ENCODE measurements around the gene KIF5A. TPM values are rescaled to one million over a fixed set of nuclear protein-coding genes. Genes with fewer than 3 reads are reported as not detected.

Gene KIF5A
- total and polyA plus RNA-seq, 2 donors (not counting 3 experiments of a cell fraction or from before 2014, with no cell fraction given), result 0.07 to 0.35 TPM

- intact Hi-C loops (cut with micrococcal nuclease) (no loop called here), dilution Hi-C loops (cut with MboI; ENCODE audit: extremely low pct_ligation_motif_present, low sequenced_read_pairs) (no loop called here)
- no peak overlapping the region for H3K4me2 ChIP-seq (ENCODE audit: insufficient read depth, low read length)
- no peak overlapping the region for H3K4me3 ChIP-seq (replicated peaks in 1 of 3; ENCODE audit: insufficient read depth in 1 of 3, low read depth in 1 of 3, low read length in 3 of 3)
- no peaks in the 10 kb centered on the region for H4K20me1 ChIP-seq (replicated peaks; ENCODE audit: control insufficient read depth, extremely low read depth, insufficient read depth, low read length)
- no peak overlapping the region for H3K9ac ChIP-seq (replicated peaks; ENCODE audit: extremely low read depth, insufficient read depth, low read length)
- ChIA-PET POLR2A (no interaction called here), CTCF (interaction anchor here (0.7 to 6.0 kb wide), 25 partner anchors 9 to 265 kb away, joined by 3 to 126 read pairs (median 7); partner anchors contain the start of genes ARHGEF25, B4GALNT1, DTX3 and GLI1)
- DNase-seq (ENCODE audit: low read depth, low spot score) (no peak), FAIRE-seq (no peak)
- no peaks in the 10 kb centered on the region for H3K4me1 ChIP-seq (ENCODE audit: control insufficient read depth, extremely low read depth, insufficient read depth, low read length)
- TF ChIP-seq POLR2AphosphoS5 (IDR thresholded peaks at IDR 0.05; ENCODE audit: insufficient read depth, low read depth, low read length) (no peak), POLR2A (IDR thresholded peaks at IDR 0.05; ENCODE audit: low read depth, low read length) (no peak), MYC (IDR thresholded peaks at IDR 0.05; ENCODE audit: low read depth, low read length) (no peak), JUN (IDR thresholded peaks at IDR 0.05; ENCODE audit: borderline replicate concordance, insufficient read depth, insufficient read length, low read depth) (no peak), CTCF (IDR thresholded peaks at IDR 0.05; ENCODE audit: extremely low read depth in 1 of 2, insufficient read depth in 1 of 2, low read depth in 1 of 2, low read length in 2 of 2) (no peak), EZH2 (IDR thresholded peaks at IDR 0.05; ENCODE audit: borderline replicate concordance, low read depth, low read length, severe bottlenecking) (no peak), GATA2 (IDR thresholded peaks at IDR 0.05; ENCODE audit: insufficient read depth, insufficient read length, low read depth, low read length) (no peak), FOS (IDR thresholded peaks at IDR 0.05; ENCODE audit: borderline replicate concordance, insufficient read depth, low read length) (no peak)
- TF ChIP-seq, protein P1, sequence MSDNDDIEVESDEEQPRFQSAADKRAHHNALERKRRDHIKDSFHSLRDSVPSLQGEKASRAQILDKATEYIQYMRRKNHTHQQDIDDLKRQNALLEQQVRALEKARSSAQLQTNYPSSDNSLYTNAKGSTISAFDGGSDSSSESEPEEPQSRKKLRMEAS (IDR thresholded peaks at IDR 0.05; ENCODE audit: insufficient read depth, insufficient read length), result no peak
- peaks cover 18 to 25% of the 10 kb centered on the region in 2 experiments for H3K27me3 ChIP-seq (ENCODE audit: control insufficient read depth in 2 of 2, insufficient read depth in 2 of 2, low read length in 2 of 2)
- no peak overlapping the region for H3K27ac ChIP-seq (ENCODE audit: insufficient read depth, low read depth, low read length)
- H3K9me1 ChIP-seq (replicated peaks; ENCODE audit: control insufficient read depth, extremely low read depth, insufficient read depth, low read length), result no peaks in the 10 kb centered on the region
- no peak overlapping the region for H2AFZ ChIP-seq (ENCODE audit: low read depth, low read length)
- no peaks in the 10 kb centered on the region for H3K9me3 ChIP-seq (replicated peaks; ENCODE audit: control insufficient read depth, insufficient read depth, low read length)
- H3K79me2 ChIP-seq (ENCODE audit: control insufficient read depth, insufficient read depth, low read length), result no peaks in the 10 kb centered on the region
- BruUV-seq (replicated peaks), result no TSS peak
- H3K36me3 ChIP-seq (ENCODE audit: control insufficient read depth in 2 of 2, extremely low read depth in 1 of 2, insufficient read depth in 2 of 2, low read length in 2 of 2), result no peaks in the 10 kb centered on the region
Observed at GRCh38 chr12:57584050-57584449, 34.2 kb downstream of the KIF5A start.

Measured in endothelial cell of umbilical vein (primary cell).